Astrocyte of the spinal cord (primary cell): ENCODE results near the gene NCKAP5.
A peak's percentile ranks its signal among the peaks of the same experiment; 100 is the strongest.

Experiments used
- DNase-seq: peaks from one replicate; pipeline ENCODE4 v3.0.0; 2011; ENCODE audit warnings: low read depth, low spot score
- H3K4me3 ChIP-seq: 2 replicates; pipeline ENCODE4 v1.5.1; 2011; ENCODE audit warnings: low read depth, mild to moderate bottlenecking, low read length, moderate library complexity
- CTCF ChIP-seq: IDR thresholded peaks from 2 replicates; pipeline ENCODE4 v1.5.1; 2012; ENCODE audit warnings: low read depth, mild to moderate bottlenecking, low read length, inconsistent platforms
- in situ Hi-C: cut with HindIII; loops from 2 replicates; pipeline ENCODE4 v1.10.0; 2017; ENCODE audit warnings: low sequenced_read_pairs

The NCKAP5 gene

DNA sequence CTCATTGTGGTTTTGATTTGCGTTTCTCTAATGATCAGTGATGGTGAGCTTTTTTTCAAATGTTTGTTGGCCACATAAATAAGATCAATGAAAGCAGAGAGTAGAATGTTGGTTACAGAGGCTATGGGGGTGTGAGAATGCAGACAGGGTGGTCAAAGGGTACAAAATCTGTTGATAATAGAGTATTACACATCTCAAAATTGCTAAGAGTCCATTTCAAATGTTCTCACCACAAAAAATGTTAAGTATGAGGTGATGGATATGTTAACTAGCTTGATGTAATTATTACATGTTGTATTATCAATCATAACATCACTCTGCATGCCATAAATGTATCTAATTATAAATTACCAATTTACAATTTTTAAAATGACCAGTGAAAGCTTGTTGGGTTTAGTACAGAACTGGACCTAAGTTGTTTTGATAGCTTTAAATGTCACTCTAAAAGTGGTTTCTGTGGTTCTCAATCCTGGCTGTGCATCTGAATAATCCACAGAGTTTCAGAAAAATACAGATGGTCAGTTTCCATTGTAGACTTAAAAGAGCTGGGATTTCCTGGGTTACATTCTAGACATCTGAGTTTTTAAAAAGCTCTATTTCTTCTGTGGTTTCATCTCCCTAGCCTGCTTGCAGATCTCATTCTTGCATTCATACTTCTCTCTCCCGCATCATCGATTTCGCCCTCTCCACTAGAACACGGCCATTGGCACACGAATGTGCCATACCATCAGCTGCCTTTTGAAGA lies 612.2 kb downstream of the NCKAP5 start:
- no peak overlapping the region for H3K4me3 ChIP-seq
- peak; percentile 13 for DNase-seq
- in situ Hi-C loops: no loop called here
- TF ChIP-seq CTCF: no peak

DNA sequence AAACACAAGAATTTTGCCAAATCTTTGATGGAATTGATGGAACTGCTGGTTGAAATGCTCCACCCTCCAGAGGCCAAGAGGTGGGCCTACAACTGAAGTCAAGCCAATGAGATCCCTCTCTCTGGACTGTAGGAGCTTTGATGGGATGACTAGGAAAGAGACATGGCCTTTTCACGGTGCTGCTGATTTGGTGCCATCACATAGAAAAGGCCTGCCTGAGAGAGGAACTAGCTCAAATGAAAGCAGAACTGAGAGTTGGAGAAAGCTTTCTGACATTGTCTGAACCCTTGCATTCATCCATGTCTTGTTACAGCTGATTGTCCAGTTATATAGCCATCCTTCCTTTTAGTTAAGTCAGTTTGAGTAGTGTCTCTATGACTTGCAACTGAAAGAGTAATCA lies 614.5 kb downstream of the NCKAP5 start:
- in situ Hi-C loops: no loop called here
- H3K4me3 ChIP-seq: no peak overlapping the region
- no peak for TF ChIP-seq CTCF
- no peak for DNase-seq

- no peak for DNase-seq
- TF ChIP-seq CTCF: no peak
- no peak overlapping the region for H3K4me3 ChIP-seq
- in situ Hi-C loops: no loop called here
These were observed 617.1 kb downstream of the NCKAP5 start for GRCh38 chr2:132951008-132951714.

DNA sequence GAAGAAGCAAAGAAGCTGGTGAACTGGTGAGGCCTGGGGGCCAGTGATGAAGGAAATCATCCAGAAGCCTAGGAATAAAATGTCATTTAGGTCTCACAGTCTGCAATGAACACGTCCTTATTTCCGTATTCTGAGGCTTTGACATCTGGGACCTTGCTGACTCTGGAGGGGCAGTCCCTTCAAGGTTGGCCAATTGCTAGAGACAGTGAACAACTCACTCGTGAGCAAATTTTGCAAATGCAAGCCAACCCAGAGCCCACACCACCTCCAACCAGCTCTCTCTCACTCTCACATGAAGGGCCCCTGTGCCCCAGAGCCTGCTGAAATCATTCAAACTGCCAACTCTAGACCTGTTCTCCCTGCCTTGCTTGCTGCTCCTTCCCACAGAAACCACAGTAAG lies 619.2 kb downstream of the NCKAP5 start:
- in situ Hi-C loops: no loop called here
- H3K4me3 ChIP-seq: no peak overlapping the region
- TF ChIP-seq CTCF: no peak
- no peak for DNase-seq

DNA sequence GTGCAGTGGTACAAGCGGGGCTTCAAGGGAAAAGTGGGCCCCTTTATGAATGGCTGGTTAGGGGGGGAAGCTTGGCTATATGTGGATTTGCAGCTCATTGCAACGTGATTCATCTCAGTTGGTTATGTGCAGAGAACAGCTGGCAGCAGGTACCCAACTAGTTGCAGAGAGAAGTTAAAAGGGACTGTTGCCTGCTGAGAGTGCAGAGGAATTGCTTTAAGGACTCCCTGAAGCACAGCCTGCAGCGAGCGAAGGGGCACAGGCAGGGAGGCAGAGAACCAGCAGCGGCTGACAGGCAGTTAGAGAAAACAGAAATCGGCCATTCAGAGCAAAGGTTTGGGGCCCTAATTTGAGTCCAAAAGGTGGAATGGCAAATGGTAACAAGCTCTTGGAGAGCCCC lies 620.1 kb downstream of the NCKAP5 start:
- TF ChIP-seq CTCF: no peak
- in situ Hi-C loops: no loop called here
- DNase-seq: no peak
- no peak overlapping the region for H3K4me3 ChIP-seq

GRCh38 chr2:132943829-132944228 lies 624.4 kb downstream of the NCKAP5 start:
- no peak overlapping the region for H3K4me3 ChIP-seq
- peak; percentile 58 for DNase-seq
- in situ Hi-C loops: no loop called here
- no peak for TF ChIP-seq CTCF
